ENCODE results near the gene MLC1.

Gene MLC1

GRCh38 chr22:50032109-50032871, 52.9 kb downstream of the MLC1 start:
- POLR2A ChIA-PET = interaction anchor here (1.5 kb wide), 1 partner anchor 72 kb away, joined by 4 read pairs; the partner anchor contains the start of gene PIM3

GRCh38 chr22:50031189-50032091, 53.8 kb downstream of the MLC1 start:
- CTCF ChIA-PET = interaction anchor here (0.8 to 5.9 kb wide), 22 partner anchors 10 to 195 kb away, joined by 3 to 63 read pairs (median 4); no protein-coding TSS in a partner anchor

More at GRCh38 chr22:50032109-50032871, 52.9 kb downstream of the MLC1 start:
- Histone ChIP-seq H3K4me3 (ENCODE audit: control insufficient read depth in 1 of 7, extremely low read depth in 1 of 7, insufficient read depth in 4 of 7, low read depth in 2 of 7, low read length in 6 of 7) (no peak overlapping the region), H3K9me3 (ENCODE audit: control extremely low read depth in 1 of 5, control insufficient read depth in 4 of 5, insufficient read depth in 2 of 5, low read depth in 1 of 5, low read length in 4 of 5) (no peaks in the 10 kb centered on the region), H3K27ac (ENCODE audit: insufficient read depth in 1 of 2, low read depth in 1 of 2, low read length in 2 of 2, poor library complexity in 1 of 2, severe bottlenecking in 2 of 2) (no peak overlapping the region), H3K27me3 (replicated peaks in 2 of 5; ENCODE audit: control insufficient read depth in 4 of 5, insufficient read depth in 5 of 5, low read length in 4 of 5) (peaks cover 0 to 2% (median 0%) of the 10 kb centered on the region in 5 experiments), H3K4me1 (ENCODE audit: control extremely low read depth in 1 of 4, control insufficient read depth in 4 of 4, insufficient read depth in 4 of 4, low read length in 3 of 4) (peaks cover 0 to 54% (median 26%) of the 10 kb centered on the region in 4 experiments), H3K36me3 (ENCODE audit: control insufficient read depth in 4 of 4, insufficient read depth in 4 of 4, low read length in 3 of 4) (no peaks in the 10 kb centered on the region)
- CTCF ChIA-PET = interaction anchor here (0.8 to 5.9 kb wide), 8 partner anchors 32 to 147 kb away, joined by 3 to 63 read pairs (median 3); no protein-coding TSS in a partner anchor
- no peak for DNase-seq
- WGBS (ENCODE audit: insufficient coverage) = 93% methylated on average over 24 of the region's 24 CpGs

GRCh38 chr22:50030297-50031188, 54.7 kb downstream of the MLC1 start:
- Histone ChIP-seq H3K36me3 (ENCODE audit: control insufficient read depth in 4 of 4, insufficient read depth in 4 of 4, low read length in 3 of 4) (no peaks in the 10 kb centered on the region), H3K27ac (ENCODE audit: insufficient read depth in 1 of 2, low read depth in 1 of 2, low read length in 2 of 2, poor library complexity in 1 of 2, severe bottlenecking in 2 of 2) (no peak overlapping the region), H3K4me1 (ENCODE audit: control extremely low read depth in 1 of 4, control insufficient read depth in 4 of 4, insufficient read depth in 4 of 4, low read length in 3 of 4) (peaks cover 0 to 41% (median 21%) of the 10 kb centered on the region in 4 experiments), H3K27me3 (replicated peaks in 2 of 5; ENCODE audit: control insufficient read depth in 4 of 5, insufficient read depth in 5 of 5, low read length in 4 of 5) (peaks cover 0 to 2% (median 0%) of the 10 kb centered on the region in 5 experiments), H3K4me3 (ENCODE audit: control insufficient read depth in 1 of 7, extremely low read depth in 1 of 7, insufficient read depth in 4 of 7, low read depth in 2 of 7, low read length in 6 of 7) (peak overlapping the region in 2 of 7 experiments; percentile 32 to 60), H3K9me3 (ENCODE audit: control extremely low read depth in 1 of 5, control insufficient read depth in 4 of 5, insufficient read depth in 2 of 5, low read depth in 1 of 5, low read length in 4 of 5) (no peaks in the 10 kb centered on the region)
- WGBS (ENCODE audit: insufficient coverage) = 20% methylated on average over 49 of the region's 52 CpGs
- CTCF ChIA-PET = interaction anchor here (0.7 to 5.9 kb wide), 32 partner anchors 8 to 263 kb away, joined by 3 to 63 read pairs (median 4); partner anchors contain the start of gene IL17REL
- POLR2A ChIA-PET = interaction anchor here (0.8 to 1.9 kb wide), 6 partner anchors 11 to 204 kb away, joined by 3 to 19 read pairs (median 3); partner anchors contain the start of genes IL17REL and MLC1
- peak; percentile 87 to 93 (median 93) for DNase-seq

More at GRCh38 chr22:50031189-50032091, 53.8 kb downstream of the MLC1 start:
- H3K4me3 ChIP-seq (ENCODE audit: control insufficient read depth in 1 of 7, extremely low read depth in 1 of 7, insufficient read depth in 4 of 7, low read depth in 2 of 7, low read length in 6 of 7) = no peak overlapping the region
- no peaks in the 10 kb centered on the region for H3K9me3 ChIP-seq (ENCODE audit: control extremely low read depth in 1 of 5, control insufficient read depth in 4 of 5, insufficient read depth in 2 of 5, low read depth in 1 of 5, low read length in 4 of 5)
- H3K27me3 ChIP-seq (replicated peaks in 2 of 5; ENCODE audit: control insufficient read depth in 4 of 5, insufficient read depth in 5 of 5, low read length in 4 of 5) = peaks cover 0 to 2% (median 0%) of the 10 kb centered on the region in 5 experiments
- peaks cover 0 to 50% (median 25%) of the 10 kb centered on the region in 4 experiments for H3K4me1 ChIP-seq (ENCODE audit: control extremely low read depth in 1 of 4, control insufficient read depth in 4 of 4, insufficient read depth in 4 of 4, low read length in 3 of 4)
- POLR2A ChIA-PET = interaction anchor here (1.5 to 1.9 kb wide), 2 partner anchors 71 to 101 kb away, joined by 4 to 19 read pairs; partner anchors contain the start of gene PIM3
- 96% methylated on average over 45 of the region's 49 CpGs for WGBS (ENCODE audit: insufficient coverage)
- no peaks in the 10 kb centered on the region for H3K36me3 ChIP-seq (ENCODE audit: control insufficient read depth in 4 of 4, insufficient read depth in 4 of 4, low read length in 3 of 4)
- DNase-seq = no peak
- no peak overlapping the region for H3K27ac ChIP-seq (ENCODE audit: insufficient read depth in 1 of 2, low read depth in 1 of 2, low read length in 2 of 2, poor library complexity in 1 of 2, severe bottlenecking in 2 of 2)

- peak in 2 of 3 donors; percentile 47 to 66 for DNase-seq
- peaks cover 0 to 2% (median 0%) of the 10 kb centered on the region in 5 experiments for H3K27me3 ChIP-seq (replicated peaks in 2 of 5; ENCODE audit: control insufficient read depth in 4 of 5, insufficient read depth in 5 of 5, low read length in 4 of 5)
- H3K36me3 ChIP-seq (ENCODE audit: control insufficient read depth in 4 of 4, insufficient read depth in 4 of 4, low read length in 3 of 4) = no peaks in the 10 kb centered on the region
- H3K9me3 ChIP-seq (ENCODE audit: control extremely low read depth in 1 of 5, control insufficient read depth in 4 of 5, insufficient read depth in 2 of 5, low read depth in 1 of 5, low read length in 4 of 5) = no peaks in the 10 kb centered on the region
- H3K4me3 ChIP-seq (ENCODE audit: control insufficient read depth in 1 of 7, extremely low read depth in 1 of 7, insufficient read depth in 4 of 7, low read depth in 2 of 7, low read length in 6 of 7) = no peak overlapping the region
- ChIA-PET POLR2A (interaction anchor here (0.6 kb wide), 1 partner anchor 504 kb away, joined by 3 read pairs; no protein-coding TSS in a partner anchor), CTCF (interaction anchor here (0.6 to 1.8 kb wide), 12 partner anchors 10 to 97 kb away, joined by 3 to 11 read pairs (median 3); no protein-coding TSS in a partner anchor)
- 87% methylated on average over 35 of the region's 42 CpGs for WGBS (ENCODE audit: insufficient coverage)
- no peak overlapping the region for H3K27ac ChIP-seq (ENCODE audit: insufficient read depth in 1 of 2, low read depth in 1 of 2, low read length in 2 of 2, poor library complexity in 1 of 2, severe bottlenecking in 2 of 2)
- H3K4me1 ChIP-seq (ENCODE audit: control extremely low read depth in 1 of 4, control insufficient read depth in 4 of 4, insufficient read depth in 4 of 4, low read length in 3 of 4) = peaks cover 0 to 18% (median 13%) of the 10 kb centered on the region in 4 experiments
Observed at GRCh38 chr22:50027639-50028537, 57.3 kb downstream of the MLC1 start.

- H3K4me3 ChIP-seq (ENCODE audit: control insufficient read depth in 1 of 7, extremely low read depth in 1 of 7, insufficient read depth in 4 of 7, low read depth in 2 of 7, low read length in 6 of 7) = no peak overlapping the region
- peaks cover 0 to 18% (median 13%) of the 10 kb centered on the region in 4 experiments for H3K4me1 ChIP-seq (ENCODE audit: control extremely low read depth in 1 of 4, control insufficient read depth in 4 of 4, insufficient read depth in 4 of 4, low read length in 3 of 4)
- 94% methylated on average over 13 of the region's 13 CpGs for WGBS (ENCODE audit: insufficient coverage)
- ChIA-PET POLR2A (no interaction called here), CTCF (no interaction called here)
- H3K27ac ChIP-seq (ENCODE audit: insufficient read depth in 1 of 2, low read depth in 1 of 2, low read length in 2 of 2, poor library complexity in 1 of 2, severe bottlenecking in 2 of 2) = no peak overlapping the region
- H3K27me3 ChIP-seq (replicated peaks in 2 of 5; ENCODE audit: control insufficient read depth in 4 of 5, insufficient read depth in 5 of 5, low read length in 4 of 5) = peaks cover 0 to 2% (median 0%) of the 10 kb centered on the region in 5 experiments
- no peaks in the 10 kb centered on the region for H3K36me3 ChIP-seq (ENCODE audit: control insufficient read depth in 4 of 4, insufficient read depth in 4 of 4, low read length in 3 of 4)
- no peak for DNase-seq
- H3K9me3 ChIP-seq (ENCODE audit: control extremely low read depth in 1 of 5, control insufficient read depth in 4 of 5, insufficient read depth in 2 of 5, low read depth in 1 of 5, low read length in 4 of 5) = no peaks in the 10 kb centered on the region
Observed at GRCh38 chr22:50025993-50026392, 59.2 kb downstream of the MLC1 start.
